HepG2 (cell line): Measurements from ENCODE around the gene EPSTI1. TPM values are rescaled to one million over a fixed set of nuclear protein-coding genes. Genes with fewer than 3 reads are reported as not detected.

Experiments used
- ATAC-seq: fragments of 200-7000 bp; cut with Tn5 transposase; 3 replicates; pipeline ENCODE4 v1.9.1; 2020; ENCODE audit warnings: mild to moderate bottlenecking, moderate library complexity
- BruUV-seq: library from RNA; stranded (reverse); fragments of 400-500 nt; replicated peaks from 2 replicates; lab custom pipeline; 2021; lab: Mats Ljungman, UMichigan
- CTCF ChIA-PET: fragments of 300-600 bp; formaldehyde crosslinking; extraction: SDS; loops from one replicate; lab custom pipeline; 2021; ENCODE audit warnings: low total read pairs, inconsistent platforms, low intra/inter-chr PET ratio; lab: Yijun Ruan, JAX
- POLR2A ChIA-PET: fragments of 350-600 bp; sonication (Branson Sonifier 250); formaldehyde crosslinking; loops from one replicate; lab custom pipeline; 2020; ENCODE audit warnings: antibody characterized with exemption, inconsistent platforms; lab: Yijun Ruan, JAX
- DNase-seq: peaks from one replicate; pipeline ENCODE4 v3.0.0-alpha.2; 2015; ENCODE audit warnings: low spot score
- FAIRE-seq: peaks from 3 replicates; lab custom pipeline; 2011; peaks lifted over from hg19 to GRCh38; lab: Jason Lieb, UNC
- H2AFZ ChIP-seq: one replicate; pipeline ENCODE4 v1.6.1; 2011; ENCODE audit warnings: low read length, inconsistent platforms
- H3K27ac ChIP-seq: fragments of 300-600 bp; 3 replicates; pipeline ENCODE4 v1.8.0; 2011; ENCODE audit warnings: mixed run types, mild to moderate bottlenecking, mixed read lengths, low read length, inconsistent platforms; ENCODE audit not compliant: insufficient read depth; ENCODE audit errors: extremely low read length
- H3K27me3 ChIP-seq, 2 experiments: fragments of 200-600 bp in 1 of 2; 2 replicates in 1 of 2; 3 replicates in 1 of 2; pipeline versions ENCODE4 v1.6.0 to v1.8.0; 2011; ENCODE audit warnings: low read length in 2 of 2, mild to moderate bottlenecking in 2 of 2, moderate library complexity in 2 of 2, inconsistent platforms in 1 of 2; ENCODE audit not compliant: insufficient read depth in 2 of 2, control insufficient read depth in 1 of 2
- H3K36me3 ChIP-seq, 2 experiments: fragments of 200-600 bp in 1 of 2; replicated peaks in 1 of 2; 2 replicates in 1 of 2; 3 replicates in 1 of 2; pipeline versions ENCODE4 v1.5.1 to v1.8.0; 2011; ENCODE audit warnings: low read length in 2 of 2, inconsistent platforms in 1 of 2; ENCODE audit not compliant: insufficient read depth in 2 of 2, control insufficient read depth in 1 of 2
- H3K4me1 ChIP-seq: 2 replicates; pipeline ENCODE4 v1.5.1; 2012; ENCODE audit warnings: low read length, inconsistent platforms; ENCODE audit not compliant: insufficient read depth
- H3K4me2 ChIP-seq: 2 replicates; pipeline ENCODE4 v1.6.0; 2011; ENCODE audit warnings: low read depth, low read length, inconsistent platforms
- H3K4me3 ChIP-seq, 3 experiments: fragments of 200-600 bp in 1 of 3; sonication (generic), shearing (Covaris generic) in 1 of 3; replicated peaks in 1 of 3; 2 replicates each; pipeline ENCODE4 v1.5.1; 2011 to 2016; ENCODE audit warnings: low read length in 3 of 3, inconsistent platforms in 2 of 3, low read depth in 2 of 3, mild to moderate bottlenecking in 2 of 3, control low read depth in 1 of 3, mixed read lengths in 1 of 3; ENCODE audit not compliant: insufficient read depth in 1 of 3
- H3K79me2 ChIP-seq: one replicate; pipeline ENCODE4 v1.6.1; 2011; ENCODE audit warnings: low read length, inconsistent platforms; ENCODE audit not compliant: insufficient read depth
- H3K9ac ChIP-seq: 2 replicates; pipeline ENCODE4 v1.6.0; 2011; ENCODE audit warnings: mild to moderate bottlenecking, low read depth, low read length, inconsistent platforms; ENCODE audit not compliant: insufficient read depth
- H3K9me3 ChIP-seq: 2 replicates; pipeline ENCODE4 v1.5.1; 2012; ENCODE audit warnings: mild to moderate bottlenecking, low read length
- H4K20me1 ChIP-seq: 2 replicates; pipeline ENCODE4 v1.6.0; 2011; ENCODE audit warnings: inconsistent platforms, mild to moderate bottlenecking, low read length, moderate library complexity; ENCODE audit not compliant: insufficient read depth
- ATF7 ChIP-seq, 2 experiments: fragments of 450-650 bp in 1 of 2; sonication (generic) in 1 of 2; formaldehyde crosslinking in 1 of 2; IDR thresholded peaks; 2 replicates each; pipeline versions ENCODE4 v1.4.0 to v1.6.1; 2016 to 2020; ENCODE audit warnings: antibody characterized with exemption in 1 of 2, mild to moderate bottlenecking in 1 of 2, missing genetic modification reagents in 1 of 2
- ATRX ChIP-seq: sonication (generic); formaldehyde crosslinking; IDR thresholded peaks from 2 replicates; pipeline ENCODE4 v1.4.0; 2020; ENCODE audit warnings: missing genetic modification reagents, borderline replicate concordance
- FOXK2 ChIP-seq: fragments of 450-650 bp; IDR thresholded peaks from 2 replicates; pipeline ENCODE4 v1.6.1; 2016
- HNF4A ChIP-seq: sonication (generic); formaldehyde crosslinking; IDR thresholded peaks from 2 replicates; pipeline ENCODE4 v1.4.0; 2020; ENCODE audit warnings: missing genetic modification reagents
- KDM5B ChIP-seq: sonication (generic); formaldehyde crosslinking; IDR thresholded peaks from 2 replicates; pipeline ENCODE4 v1.4.0; 2020; ENCODE audit warnings: missing genetic modification reagents, mild to moderate bottlenecking, borderline replicate concordance
- KMT2A ChIP-seq: sonication (generic); formaldehyde crosslinking; IDR thresholded peaks from 2 replicates; pipeline ENCODE4 v1.4.0; 2020; ENCODE audit warnings: missing genetic modification reagents
- NFATC3 ChIP-seq: sonication (generic); formaldehyde crosslinking; IDR thresholded peaks from 2 replicates; pipeline ENCODE4 v1.5.1; 2020; ENCODE audit warnings: mild to moderate bottlenecking, missing genetic modification reagents
- POLR2G ChIP-seq: fragments of 200-400 bp; formaldehyde crosslinking; IDR thresholded peaks from 2 replicates; pipeline ENCODE4 v1.6.1; 2018; ENCODE audit warnings: mild to moderate bottlenecking, low read depth, low read length, moderate library complexity
- RFX5 ChIP-seq: IDR thresholded peaks from 2 replicates; pipeline ENCODE4 v1.6.1; 2011; ENCODE audit warnings: low read depth, low read length, improper control_type of control experiment
- RXRB ChIP-seq: IDR thresholded peaks from 2 replicates; pipeline ENCODE4 v1.6.1; 2016; ENCODE audit warnings: borderline replicate concordance, missing genetic modification reagents, missing compliant biosample characterization
- SALL2 ChIP-seq: sonication (generic); formaldehyde crosslinking; IDR thresholded peaks from 2 replicates; pipeline ENCODE4 v1.8.1; 2023; ENCODE audit warnings: mild to moderate bottlenecking, missing genetic modification reagents, inconsistent platforms
- TBL1XR1 ChIP-seq: fragments of 150-350 bp; IDR thresholded peaks from 2 replicates; pipeline ENCODE4 v1.6.1; 2014; ENCODE audit warnings: borderline replicate concordance, low read length; ENCODE audit not compliant: partially characterized antibody
- ZIK1 ChIP-seq: sonication (generic); formaldehyde crosslinking; IDR thresholded peaks from 2 replicates; pipeline ENCODE4 v1.5.0; 2020; ENCODE audit warnings: mild to moderate bottlenecking, low read depth, missing genetic modification reagents, borderline replicate concordance
- ZNF30 ChIP-seq: sonication (generic); formaldehyde crosslinking; IDR thresholded peaks from 2 replicates; pipeline ENCODE4 v1.5.0; 2020; ENCODE audit warnings: mild to moderate bottlenecking, missing genetic modification reagents
- ZNF331 ChIP-seq: sonication (generic); formaldehyde crosslinking; IDR thresholded peaks from 2 replicates; pipeline ENCODE4 v1.4.0; 2020; ENCODE audit warnings: missing genetic modification reagents
- WGBS: methylation state at CpG from one replicate; pipeline ENCODE4 v1.1.6; 2017; ENCODE audit warnings: low lambda C conversion rate; 5-methylcytosine and 5-hydroxymethylcytosine counted together
- in situ Hi-C: cut with HindIII; loops from 2 replicates; pipeline ENCODE4 v1.10.0; 2017; ENCODE audit warnings: low pct_unique_long_range_greater_than_20kb; ENCODE audit not compliant: extremely low pct_ligation_motif_present
- intact Hi-C: fragments of 100-400 bp; cut with micrococcal nuclease; formaldehyde crosslinking; loops from one replicate; pipeline ENCODE4 v1.10.0; 2022; ENCODE audit not compliant: unreplicated experiment
- polyA plus RNA-seq, 8 experiments: library from polyadenylated mRNA; depleted of rRNA in 3 of 8; stranded (reverse) in 7 of 8; unstranded in 1 of 8; fragments of >200 nt; fragmentation: Illumina TruSeq in 4 of 8; extraction: Trizol in 4 of 8; gene quantifications; 2 replicates each; pipeline versions ENCODE4 v1.2.1 to v1.2.3, GENCODE V29; 2011 to 2016; ENCODE audit warnings: low read depth in 4 of 8, missing spikeins in 1 of 8, mixed read lengths in 1 of 8; ENCODE audit not compliant: insufficient read depth in 1 of 8
- total RNA-seq, 5 experiments: library from RNA; depleted of rRNA; stranded (reverse); fragments of >200 nt; fragmentation: Illumina TruSeq; extraction: Trizol; gene quantifications; 2 replicates each; pipeline ENCODE4 v1.2.3, GENCODE V29; 2016; ENCODE audit warnings: low read depth in 1 of 5
- TF ChIP-seq, protein P1 (sequence below): IDR thresholded peaks from 2 replicates; pipeline ENCODE4 v1.6.1; 2012; ENCODE audit warnings: inconsistent platforms
- TF ChIP-seq, protein P2 (sequence below): sonication (generic); formaldehyde crosslinking; IDR thresholded peaks from 2 replicates; pipeline ENCODE4 v1.4.0; 2020; ENCODE audit warnings: missing genetic modification reagents
- TF ChIP-seq, protein P3 (sequence below): sonication (generic); formaldehyde crosslinking; conservative IDR thresholded peaks from 2 replicates; pipeline ENCODE4 v1.8.0; 2022; ENCODE audit warnings: low read depth, missing genetic modification reagents
- TF ChIP-seq, protein P4 (sequence below): sonication (generic); formaldehyde crosslinking; IDR thresholded peaks from 2 replicates; pipeline ENCODE4 v1.4.0; 2020; ENCODE audit warnings: mild to moderate bottlenecking, low read depth, missing genetic modification reagents

Gene EPSTI1
- total and polyA plus RNA-seq, 2 of the 13 experiments (the other 11 are each of a cell fraction or from before 2014, with no cell fraction given) = 0.03 TPM; not detected in 1

DNA sequence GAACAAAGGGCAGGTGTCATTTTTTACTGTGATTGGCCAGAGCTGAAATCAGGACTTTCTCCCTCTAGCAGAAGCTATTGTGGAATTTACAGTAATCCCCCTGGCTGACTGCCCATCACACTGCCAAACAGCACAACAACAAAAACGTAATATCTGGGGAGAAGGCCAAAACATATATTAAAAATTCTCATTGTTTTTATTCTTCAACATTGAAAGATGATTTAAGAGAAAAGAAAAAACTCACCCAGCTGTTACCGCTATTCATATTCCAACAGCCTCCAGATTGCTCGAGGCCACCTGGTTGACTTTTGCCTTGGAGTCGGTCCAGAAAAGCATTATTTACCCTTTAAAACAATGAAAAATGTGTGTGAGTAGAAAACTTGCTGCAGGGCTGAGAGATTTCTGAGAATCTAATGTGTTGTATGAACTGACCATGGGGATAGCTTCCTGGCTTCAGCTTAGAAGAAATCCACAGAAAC lies 97.2 kb downstream of the EPSTI1 start:
- Histone ChIP-seq H3K27ac (no peak overlapping the region), H4K20me1 (no peaks in the 10 kb centered on the region)
- FAIRE-seq = no peak

More for the DNA sequence above, 97.2 kb downstream of the EPSTI1 start:
- Histone ChIP-seq H3K79me2 (no peaks in the 10 kb centered on the region), H3K4me2 (no peak overlapping the region), H3K9me3 (no peaks in the 10 kb centered on the region), H3K9ac (no peak overlapping the region), H3K4me3 (no peak overlapping the region), H3K36me3 (no peaks in the 10 kb centered on the region), H3K27me3 (no peaks in the 10 kb centered on the region), H3K4me1 (no peaks in the 10 kb centered on the region), H2AFZ (no peak overlapping the region)
- no peak for ATAC-seq
- in situ Hi-C loops = no loop called here
- DNase-seq = no peak
- ChIA-PET POLR2A (no interaction called here), CTCF (no interaction called here)
- intact Hi-C loops = no loop called here
- TF ChIP-seq, protein P1, sequence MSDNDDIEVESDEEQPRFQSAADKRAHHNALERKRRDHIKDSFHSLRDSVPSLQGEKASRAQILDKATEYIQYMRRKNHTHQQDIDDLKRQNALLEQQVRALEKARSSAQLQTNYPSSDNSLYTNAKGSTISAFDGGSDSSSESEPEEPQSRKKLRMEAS = no peak
- no peak for TF ChIP-seq POLR2G
- TF ChIP-seq SALL2 (CRISPR knock-in tag) = no peak
- TF ChIP-seq, protein P2, sequence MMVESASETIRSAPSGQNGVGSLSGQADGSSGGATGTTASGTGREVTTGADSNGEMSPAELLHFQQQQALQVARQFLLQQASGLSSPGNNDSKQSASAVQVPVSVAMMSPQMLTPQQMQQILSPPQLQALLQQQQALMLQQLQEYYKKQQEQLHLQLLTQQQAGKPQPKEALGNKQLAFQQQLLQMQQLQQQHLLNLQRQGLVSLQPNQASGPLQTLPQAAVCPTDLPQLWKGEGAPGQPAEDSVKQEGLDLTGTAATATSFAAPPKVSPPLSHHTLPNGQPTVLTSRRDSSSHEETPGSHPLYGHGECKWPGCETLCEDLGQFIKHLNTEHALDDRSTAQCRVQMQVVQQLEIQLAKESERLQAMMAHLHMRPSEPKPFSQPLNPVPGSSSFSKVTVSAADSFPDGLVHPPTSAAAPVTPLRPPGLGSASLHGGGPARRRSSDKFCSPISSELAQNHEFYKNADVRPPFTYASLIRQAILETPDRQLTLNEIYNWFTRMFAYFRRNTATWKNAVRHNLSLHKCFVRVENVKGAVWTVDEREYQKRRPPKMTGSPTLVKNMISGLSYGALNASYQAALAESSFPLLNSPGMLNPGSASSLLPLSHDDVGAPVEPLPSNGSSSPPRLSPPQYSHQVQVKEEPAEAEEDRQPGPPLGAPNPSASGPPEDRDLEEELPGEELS (CRISPR knock-in tag) = no peak
- TF ChIP-seq ZNF331 (CRISPR knock-in tag) = no peak
- TF ChIP-seq ZNF30 (CRISPR knock-in tag) = no peak
- TF ChIP-seq RXRB (CRISPR knock-in tag) = no peak
- no peak for TF ChIP-seq HNF4A (CRISPR knock-in tag)
- TF ChIP-seq TBL1XR1 = no peak
- no peak for TF ChIP-seq KMT2A (CRISPR knock-in tag)
- TF ChIP-seq, protein P3, sequence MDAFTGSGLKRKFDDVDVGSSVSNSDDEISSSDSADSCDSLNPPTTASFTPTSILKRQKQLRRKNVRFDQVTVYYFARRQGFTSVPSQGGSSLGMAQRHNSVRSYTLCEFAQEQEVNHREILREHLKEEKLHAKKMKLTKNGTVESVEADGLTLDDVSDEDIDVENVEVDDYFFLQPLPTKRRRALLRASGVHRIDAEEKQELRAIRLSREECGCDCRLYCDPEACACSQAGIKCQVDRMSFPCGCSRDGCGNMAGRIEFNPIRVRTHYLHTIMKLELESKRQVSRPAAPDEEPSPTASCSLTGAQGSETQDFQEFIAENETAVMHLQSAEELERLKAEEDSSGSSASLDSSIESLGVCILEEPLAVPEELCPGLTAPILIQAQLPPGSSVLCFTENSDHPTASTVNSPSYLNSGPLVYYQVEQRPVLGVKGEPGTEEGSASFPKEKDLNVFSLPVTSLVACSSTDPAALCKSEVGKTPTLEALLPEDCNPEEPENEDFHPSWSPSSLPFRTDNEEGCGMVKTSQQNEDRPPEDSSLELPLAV (CRISPR knock-in tag) = no peak
- TF ChIP-seq, protein P4, sequence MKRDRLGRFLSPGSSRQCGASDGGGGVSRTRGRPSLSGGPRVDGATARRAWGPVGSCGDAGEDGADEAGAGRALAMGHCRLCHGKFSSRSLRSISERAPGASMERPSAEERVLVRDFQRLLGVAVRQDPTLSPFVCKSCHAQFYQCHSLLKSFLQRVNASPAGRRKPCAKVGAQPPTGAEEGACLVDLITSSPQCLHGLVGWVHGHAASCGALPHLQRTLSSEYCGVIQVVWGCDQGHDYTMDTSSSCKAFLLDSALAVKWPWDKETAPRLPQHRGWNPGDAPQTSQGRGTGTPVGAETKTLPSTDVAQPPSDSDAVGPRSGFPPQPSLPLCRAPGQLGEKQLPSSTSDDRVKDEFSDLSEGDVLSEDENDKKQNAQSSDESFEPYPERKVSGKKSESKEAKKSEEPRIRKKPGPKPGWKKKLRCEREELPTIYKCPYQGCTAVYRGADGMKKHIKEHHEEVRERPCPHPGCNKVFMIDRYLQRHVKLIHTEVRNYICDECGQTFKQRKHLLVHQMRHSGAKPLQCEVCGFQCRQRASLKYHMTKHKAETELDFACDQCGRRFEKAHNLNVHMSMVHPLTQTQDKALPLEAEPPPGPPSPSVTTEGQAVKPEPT (CRISPR knock-in tag) = no peak
- no peak for TF ChIP-seq RFX5
- TF ChIP-seq ATF7 (IDR thresholded peaks at IDR 0.05) = no peak
- TF ChIP-seq ATF7 (CRISPR knock-in tag; IDR thresholded peaks at IDR 0.05) = no peak
- TF ChIP-seq KDM5B (CRISPR knock-in tag) = no peak
- no peak for TF ChIP-seq NFATC3 (CRISPR knock-in tag)
- TF ChIP-seq FOXK2 = no peak
- TF ChIP-seq ATRX (CRISPR knock-in tag) = no peak
- TF ChIP-seq ZIK1 = no peak
- WGBS = 17% methylated on average over 4 of the region's 4 CpGs
- BruUV-seq = no TSS peak
